Cardiac muscle cell (in vitro differentiated cells and primary cell): ENCODE data around the gene HS3ST6. TPM values are rescaled to one million over a fixed set of nuclear protein-coding genes. Genes with fewer than 3 reads are reported as not detected.
A peak's percentile ranks its signal among the peaks of the same experiment; 100 is the strongest.
"Not testable (repeated sequence)": the region's sequence is repeated elsewhere in the genome, so short reads cannot be mapped to it uniquely, and the experiment has no call there.

Source experiments
- DNase-seq, 2 donors: peaks; one replicate each; pipeline versions ENCODE4 v3.0.0 to v3.0.0-alpha.2; 2010 to 2017; ENCODE audit warnings: low read depth in 1 of 2, low spot score in 1 of 2
- H3K27ac ChIP-seq: fragments of 200-600 bp; sonication (generic); 2 replicates; pipeline ENCODE4 v1.5.1; 2016
- H3K27me3 ChIP-seq: fragments of 200-600 bp; sonication (generic); 2 replicates; pipeline ENCODE4 v1.6.0; 2016; ENCODE audit warnings: control low read depth
- H3K36me3 ChIP-seq: fragments of 200-600 bp; sonication (generic); 2 replicates; pipeline ENCODE4 v1.5.1; 2016; ENCODE audit warnings: control low read depth
- H3K4me1 ChIP-seq: fragments of 200-600 bp; sonication (generic); 2 replicates; pipeline ENCODE4 v1.8.1; 2017; ENCODE audit warnings: low read depth, mild to moderate bottlenecking, mixed run types
- H3K4me3 ChIP-seq: fragments of 200-600 bp; sonication (generic); 2 replicates; pipeline ENCODE4 v1.5.1; 2016; ENCODE audit warnings: mild to moderate bottlenecking
- H3K9me3 ChIP-seq: fragments of 200-600 bp; sonication (generic); 2 replicates; pipeline ENCODE4 v1.5.1; 2017; ENCODE audit warnings: low read depth, mild to moderate bottlenecking, control low read depth
- polyA plus RNA-seq: library from polyadenylated mRNA; unstranded; fragments of >200 nt; fragmentation: Nextera tagmentation; extraction: Ambion mirVana; gene quantifications from 2 replicates; pipeline ENCODE4 v1.2.1, GENCODE V29; 2016
- total RNA-seq: library from RNA; depleted of rRNA; stranded (reverse); fragments of >200 nt; gene quantifications from 2 replicates; pipeline ENCODE4 v1.2.3, GENCODE V29; 2016
- TF ChIP-seq, protein P1 (sequence below): IDR thresholded peaks from 2 replicates; pipeline ENCODE4 v1.5.1; 2012; ENCODE audit warnings: low read depth, mild to moderate bottlenecking, low read length

Gene HS3ST6
- total and polyA plus RNA-seq, 2 experiments from 2014 or later: not detected

- H3K4me1 ChIP-seq: no peaks in the 10 kb centered on the region
- no peak overlapping the region for H3K27ac ChIP-seq
- peaks cover 4% of the 10 kb centered on the region for H3K27me3 ChIP-seq
- H3K4me3 ChIP-seq: no peak overlapping the region
- peak in 1 of 2 donors; percentile 81 for DNase-seq
- TF ChIP-seq, protein P1, sequence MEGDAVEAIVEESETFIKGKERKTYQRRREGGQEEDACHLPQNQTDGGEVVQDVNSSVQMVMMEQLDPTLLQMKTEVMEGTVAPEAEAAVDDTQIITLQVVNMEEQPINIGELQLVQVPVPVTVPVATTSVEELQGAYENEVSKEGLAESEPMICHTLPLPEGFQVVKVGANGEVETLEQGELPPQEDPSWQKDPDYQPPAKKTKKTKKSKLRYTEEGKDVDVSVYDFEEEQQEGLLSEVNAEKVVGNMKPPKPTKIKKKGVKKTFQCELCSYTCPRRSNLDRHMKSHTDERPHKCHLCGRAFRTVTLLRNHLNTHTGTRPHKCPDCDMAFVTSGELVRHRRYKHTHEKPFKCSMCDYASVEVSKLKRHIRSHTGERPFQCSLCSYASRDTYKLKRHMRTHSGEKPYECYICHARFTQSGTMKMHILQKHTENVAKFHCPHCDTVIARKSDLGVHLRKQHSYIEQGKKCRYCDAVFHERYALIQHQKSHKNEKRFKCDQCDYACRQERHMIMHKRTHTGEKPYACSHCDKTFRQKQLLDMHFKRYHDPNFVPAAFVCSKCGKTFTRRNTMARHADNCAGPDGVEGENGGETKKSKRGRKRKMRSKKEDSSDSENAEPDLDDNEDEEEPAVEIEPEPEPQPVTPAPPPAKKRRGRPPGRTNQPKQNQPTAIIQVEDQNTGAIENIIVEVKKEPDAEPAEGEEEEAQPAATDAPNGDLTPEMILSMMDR: no peak
- no peaks in the 10 kb centered on the region for H3K9me3 ChIP-seq
- no peaks in the 10 kb centered on the region for H3K36me3 ChIP-seq
Observed at GRCh38 chr16:1903845-1904840, 14.1 kb downstream of the HS3ST6 start.

DNA sequence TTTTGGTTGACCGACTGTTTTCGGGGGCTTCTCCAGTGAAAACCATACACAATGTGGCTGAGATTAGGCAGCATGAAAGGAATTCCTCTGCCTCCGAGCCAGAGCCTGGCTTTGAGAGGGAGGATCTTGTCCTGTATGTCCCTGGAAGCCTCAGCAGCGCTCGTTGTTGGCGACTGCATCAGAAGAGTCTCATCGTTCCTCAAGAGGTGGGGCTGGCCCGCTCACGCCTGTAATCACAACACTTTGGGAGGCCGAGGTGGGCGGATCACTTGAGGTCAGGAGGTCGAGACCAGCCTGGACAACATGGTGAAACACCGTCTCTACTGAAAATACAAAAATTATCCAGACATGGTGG lies 15.0 kb downstream of the HS3ST6 start:
- Histone ChIP-seq H3K4me1 (no peaks in the 10 kb centered on the region), H3K27ac (no peak overlapping the region), H3K4me3 (no peak overlapping the region), H3K9me3 (no peaks in the 10 kb centered on the region), H3K27me3 (peaks cover 4% of the 10 kb centered on the region), H3K36me3 (no peaks in the 10 kb centered on the region)
- DNase-seq: no peak
- TF ChIP-seq, protein P1: no peak

DNA sequence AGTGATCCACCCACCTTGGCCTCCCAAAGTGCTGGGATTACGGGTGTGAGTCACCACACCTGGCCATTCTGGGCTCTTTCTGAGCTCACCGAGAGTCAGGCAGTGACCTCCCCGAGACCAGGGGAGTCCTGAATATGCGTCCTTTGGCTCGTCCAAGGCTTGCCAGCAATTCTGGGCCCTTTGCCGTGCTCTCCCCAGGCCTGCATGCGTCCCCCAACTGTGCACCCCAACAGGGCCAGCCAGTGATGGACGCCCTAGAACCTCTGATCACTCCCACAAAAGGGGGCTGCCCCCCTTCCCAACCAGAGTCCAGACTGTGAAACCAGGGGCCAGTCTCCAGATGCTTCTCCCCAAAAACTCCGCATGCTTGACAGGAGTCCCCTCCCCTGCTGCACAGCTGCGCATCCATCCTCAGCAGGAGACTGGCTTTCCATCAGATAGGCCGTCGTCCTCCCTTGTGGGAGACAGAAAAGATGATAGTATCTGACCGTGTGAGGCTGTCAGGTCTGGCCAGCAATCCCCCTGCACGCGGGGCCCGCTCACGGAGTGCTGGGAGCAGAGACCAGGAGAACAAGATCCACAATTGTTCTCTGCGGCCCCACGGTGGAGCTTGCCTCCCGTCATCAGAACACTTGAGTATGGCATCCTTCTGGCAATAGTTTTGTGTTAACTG lies 15.5 kb downstream of the HS3ST6 start:
- no peak for DNase-seq
- Histone ChIP-seq H3K27ac (no peak overlapping the region), H3K36me3 (no peaks in the 10 kb centered on the region), H3K4me3 (no peak overlapping the region), H3K27me3 (peaks cover 4% of the 10 kb centered on the region), H3K4me1 (no peaks in the 10 kb centered on the region), H3K9me3 (no peaks in the 10 kb centered on the region)
- TF ChIP-seq, protein P1: no peak

- Histone ChIP-seq H3K9me3 (no peaks in the 10 kb centered on the region), H3K4me3 (no peak overlapping the region), H3K27ac (no peak overlapping the region), H3K4me1 (no peaks in the 10 kb centered on the region), H3K36me3 (no peaks in the 10 kb centered on the region), H3K27me3 (peaks cover 9% of the 10 kb centered on the region)
- DNase-seq: no peak
- TF ChIP-seq, protein P1: no peak
Observed at GRCh38 chr16:1900452-1900774, 17.8 kb downstream of the HS3ST6 start.

DNA sequence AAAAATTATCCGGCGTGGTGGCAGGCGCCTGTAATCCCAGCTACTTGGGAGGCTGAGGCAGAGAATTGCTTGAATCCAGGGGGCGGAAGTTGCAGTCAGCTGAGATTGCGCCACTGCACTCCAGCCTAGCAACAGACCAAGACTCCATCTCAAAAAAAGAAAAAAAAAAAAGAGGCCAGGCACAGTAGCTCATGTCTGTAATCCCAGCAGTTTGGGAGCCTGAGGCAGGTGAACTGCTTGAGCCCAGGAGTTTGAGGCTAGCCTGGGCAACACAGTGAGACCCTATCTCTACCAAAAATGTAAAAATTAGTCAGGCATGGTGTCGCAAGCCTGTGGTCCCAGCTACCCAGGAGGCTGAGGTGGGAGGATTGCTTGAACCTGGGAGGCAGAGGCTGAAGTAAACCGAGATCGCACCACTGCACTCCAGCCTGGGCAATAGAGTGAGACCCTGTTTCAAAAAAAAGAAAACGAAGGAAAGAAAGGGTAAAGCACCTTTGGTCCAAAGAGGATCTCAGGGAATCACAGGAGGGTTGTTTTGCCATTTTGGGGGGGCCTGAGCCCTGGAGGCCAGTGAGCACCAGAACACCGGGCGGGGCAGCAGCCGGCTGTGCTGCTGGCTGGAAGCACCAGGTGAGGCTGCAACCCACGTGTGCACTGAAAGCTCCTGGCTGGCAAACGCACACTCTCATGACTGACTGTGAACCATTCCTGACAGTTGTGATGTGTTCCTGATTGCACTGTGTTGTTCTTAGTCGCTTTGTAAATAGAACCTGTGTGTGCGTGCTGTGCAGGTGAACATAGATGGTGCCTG lies 18.4 kb downstream of the HS3ST6 start:
- TF ChIP-seq, protein P1: no peak
- no peak for DNase-seq
- no peaks in the 10 kb centered on the region for H3K36me3 ChIP-seq
- peaks cover 9% of the 10 kb centered on the region for H3K27me3 ChIP-seq
- H3K9me3 ChIP-seq: no peaks in the 10 kb centered on the region
- no peak overlapping the region for H3K27ac ChIP-seq
- H3K4me1 ChIP-seq: no peaks in the 10 kb centered on the region
- no peak overlapping the region for H3K4me3 ChIP-seq

GRCh38 chr16:1897692-1898091 lies 20.5 kb downstream of the HS3ST6 start:
- not testable (repeated sequence) for H3K27ac ChIP-seq, H3K4me1 ChIP-seq, DNase-seq, H3K4me3 ChIP-seq, H3K36me3 ChIP-seq, H3K9me3 ChIP-seq
- H3K27me3 ChIP-seq: peaks cover 16% of the 10 kb centered on the region
